Stimulated activated CD8-positive, alpha-beta memory T cell treated with anti-CD3 and anti-CD28 coated beads, Interleukin-2, amount 100 ng/mL, for 1 hour (primary cell): ENCODE results near the gene THG1L.

Experiments
- DNase-seq, 2 donors: peaks; one replicate each; pipeline ENCODE4 v3.0.0-alpha.2; 2020; ENCODE audit warnings: low read depth in 2 of 2

THG1L gene

GRCh38 chr5:157758706-157759105 is 27.5 kb downstream of the THG1L start:
- no peak for DNase-seq

- no peak for DNase-seq
Measured at GRCh38 chr5:157761690-157762621, 30.7 kb downstream of the THG1L start.

DNA sequence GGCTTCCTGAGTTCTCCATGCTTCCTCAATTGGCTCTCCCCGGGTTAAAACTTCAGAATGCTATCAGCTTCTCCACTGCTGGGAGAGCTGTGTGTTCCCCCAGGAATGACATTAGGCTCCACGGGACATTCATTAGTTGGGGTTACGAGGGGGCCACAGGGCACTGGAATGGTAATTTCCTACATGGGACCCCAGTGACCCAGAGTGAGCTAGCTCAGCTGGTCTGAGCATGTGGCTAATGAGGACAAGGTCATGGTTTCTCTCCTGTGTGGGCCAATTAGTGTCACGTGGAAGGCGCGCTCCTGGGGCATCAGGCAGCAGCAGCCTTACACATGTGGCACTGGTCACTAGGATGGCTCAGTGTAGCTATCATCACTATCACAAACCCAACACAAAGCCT is 33.3 kb downstream of the THG1L start:
- no peak for DNase-seq

GRCh38 chr5:157766442-157766841 is 35.2 kb downstream of the THG1L start:
- no peak for DNase-seq

GRCh38 chr5:157766902-157767301 is 35.7 kb downstream of the THG1L start:
- DNase-seq = no peak

- DNase-seq = no peak
Measured at GRCh38 chr5:157767689-157768088, 36.5 kb downstream of the THG1L start.

- DNase-seq = no peak
Measured at GRCh38 chr5:157770665-157771064, 39.4 kb downstream of the THG1L start.

GRCh38 chr5:157772127-157772526 is 40.9 kb downstream of the THG1L start:
- DNase-seq = no peak

DNA sequence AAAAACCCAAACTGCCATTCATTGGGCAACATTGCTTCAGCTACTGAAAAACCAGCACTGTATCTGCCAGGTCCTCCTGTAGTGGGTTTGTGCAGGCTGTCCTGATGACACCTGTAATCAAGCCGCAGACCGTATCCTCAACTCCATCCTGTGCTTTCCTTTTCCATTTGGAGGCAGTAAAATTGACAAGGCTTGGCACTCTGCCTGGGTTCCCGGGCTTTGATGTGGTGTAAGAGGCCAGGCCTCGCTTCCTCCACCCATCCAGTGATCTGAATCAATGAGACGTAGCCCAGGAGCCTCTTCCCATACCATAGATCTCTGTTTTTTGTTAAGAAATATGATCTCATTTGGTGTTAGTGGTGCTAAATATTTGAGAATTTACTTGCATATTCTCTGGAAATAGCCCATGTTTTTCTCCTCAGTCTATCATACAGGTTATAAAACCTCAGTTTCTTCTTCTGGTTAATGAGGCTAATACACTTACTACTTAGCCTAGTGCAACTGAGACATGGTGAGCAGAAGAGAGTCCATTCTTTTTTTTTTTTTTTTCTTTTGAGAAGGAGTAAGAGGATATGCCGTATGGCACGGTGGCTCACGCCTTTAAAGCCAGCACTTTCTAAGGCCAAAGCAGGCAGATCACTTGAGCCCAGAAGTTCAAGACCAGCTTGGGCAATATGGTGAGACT is 47.0 kb downstream of the THG1L start:
- no peak for DNase-seq

DNA sequence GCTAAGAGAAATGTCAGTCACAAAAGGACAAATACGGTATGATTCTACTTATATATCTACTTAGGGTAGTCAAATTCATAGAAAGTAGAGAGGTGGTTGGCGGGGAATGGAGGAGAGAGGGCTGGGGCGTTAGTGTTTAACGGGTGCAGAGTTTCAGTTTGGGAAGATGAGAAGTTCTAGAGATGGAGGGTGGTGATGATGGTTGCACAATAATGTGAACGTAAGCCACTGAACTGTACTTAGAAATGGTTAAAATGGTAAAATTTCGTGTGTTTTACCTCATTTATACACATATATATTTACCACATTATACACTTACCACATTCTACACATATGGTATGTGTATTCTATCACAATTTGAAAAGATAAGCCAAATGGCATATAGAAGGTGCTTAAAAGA is 48.0 kb downstream of the THG1L start:
- no peak for DNase-seq

- DNase-seq = no peak
Measured at GRCh38 chr5:157785801-157786200, 54.6 kb downstream of the THG1L start.
